SK-N-SH treated with all-trans-retinoic acid at 6 μM for 48 hours (cell line): ENCODE data around the gene CHPF2.

Experiments used
- ATAC-seq: fragments of 200-7000 bp; cut with Tn5 transposase; 3 replicates; pipeline ENCODE4 v1.9.1; 2020; ENCODE audit warnings: mild to moderate bottlenecking, moderate library complexity
- ARNTL ChIP-seq: fragments of 450-650 bp; formaldehyde crosslinking; IDR thresholded peaks from 2 replicates; pipeline ENCODE4 v1.5.0; 2020; ENCODE audit warnings: low read depth, mild to moderate bottlenecking, moderate library complexity, borderline replicate concordance
- BACH2 ChIP-seq: fragments of 250-450 bp; sonication (Bioruptor Pico); IDR thresholded peaks from 2 replicates; pipeline ENCODE4 v1.9.0; 2021; ENCODE audit warnings: mild to moderate bottlenecking, borderline replicate concordance
- CSDC2 ChIP-seq: fragments of 250-450 bp; sonication (Bioruptor Pico); IDR thresholded peaks from 2 replicates; pipeline ENCODE4 v1.5.0; 2020; ENCODE audit warnings: mild to moderate bottlenecking, moderate library complexity
- ESRRG ChIP-seq: fragments of 250-450 bp; sonication (Bioruptor Pico); IDR thresholded peaks from 2 replicates; pipeline ENCODE4 v1.6.1; 2021; ENCODE audit warnings: mild to moderate bottlenecking
- GLIS3 ChIP-seq: fragments of 250-450 bp; sonication (Bioruptor Pico); IDR thresholded peaks from 2 replicates; pipeline ENCODE4 v1.5.0; 2020; ENCODE audit warnings: mild to moderate bottlenecking, moderate library complexity
- ISL1 ChIP-seq: fragments of 250-450 bp; sonication (Bioruptor Pico); IDR thresholded peaks from 2 replicates; pipeline ENCODE4 v2.1.2; 2022; ENCODE audit warnings: mild to moderate bottlenecking, moderate library complexity
- PPARA ChIP-seq: fragments of 250-450 bp; sonication (Bioruptor Pico); IDR thresholded peaks from 2 replicates; pipeline ENCODE4 v1.5.0; 2020; ENCODE audit warnings: mild to moderate bottlenecking, borderline replicate concordance
- RARB ChIP-seq: fragments of 250-450 bp; sonication (Bioruptor Pico); IDR thresholded peaks from 2 replicates; pipeline ENCODE4 v1.8.0; 2021; ENCODE audit warnings: mild to moderate bottlenecking, moderate library complexity
- SNAI2 ChIP-seq: fragments of 250-450 bp; sonication (Bioruptor Pico); IDR thresholded peaks from 2 replicates; pipeline ENCODE4 v1.5.0; 2020; ENCODE audit warnings: mild to moderate bottlenecking, moderate library complexity
- TCF4 ChIP-seq: fragments of 250-450 bp; sonication (Bioruptor Pico); IDR thresholded peaks from 2 replicates; pipeline ENCODE4 v1.8.0; 2021; ENCODE audit warnings: mild to moderate bottlenecking, moderate library complexity, borderline replicate concordance
- TSHZ2 ChIP-seq: fragments of 250-450 bp; sonication (Bioruptor Pico); IDR thresholded peaks from 2 replicates; pipeline ENCODE4 v1.5.0; 2020; ENCODE audit warnings: mild to moderate bottlenecking, moderate library complexity
- ZC3H10 ChIP-seq: fragments of 250-450 bp; sonication (Bioruptor Pico); IDR thresholded peaks from 2 replicates; pipeline ENCODE4 v1.5.1; 2021; ENCODE audit warnings: mild to moderate bottlenecking, moderate library complexity
- ZFP3 ChIP-seq: fragments of 250-450 bp; sonication (Bioruptor Pico); IDR thresholded peaks from 2 replicates; pipeline ENCODE4 v1.5.0; 2020; ENCODE audit warnings: mild to moderate bottlenecking, moderate library complexity
- ZFP30 ChIP-seq: fragments of 450-650 bp; formaldehyde crosslinking; IDR thresholded peaks from 2 replicates; pipeline ENCODE4 v1.5.0; 2022; ENCODE audit warnings: mild to moderate bottlenecking, moderate library complexity
- ZNF565 ChIP-seq: fragments of 450-650 bp; formaldehyde crosslinking; conservative IDR thresholded peaks from 2 replicates; pipeline ENCODE4 v1.5.0; 2020; ENCODE audit warnings: low read depth, mild to moderate bottlenecking, moderate library complexity
- ZNF70 ChIP-seq: fragments of 450-650 bp; formaldehyde crosslinking; IDR thresholded peaks from 2 replicates; pipeline ENCODE4 v1.5.0; 2020; ENCODE audit warnings: mild to moderate bottlenecking, moderate library complexity
- ZNF8 ChIP-seq: fragments of 450-650 bp; formaldehyde crosslinking; IDR thresholded peaks from 2 replicates; pipeline ENCODE4 v1.5.0; 2020; ENCODE audit warnings: mild to moderate bottlenecking, moderate library complexity
- TF ChIP-seq, protein P1 (sequence below): fragments of 250-450 bp; sonication (Bioruptor Pico); IDR thresholded peaks from 2 replicates; pipeline ENCODE4 v1.5.1; 2021; ENCODE audit warnings: mild to moderate bottlenecking, moderate library complexity
- TF ChIP-seq, protein P2 (sequence below): fragments of 250-450 bp; sonication (Bioruptor Pico); IDR thresholded peaks from 2 replicates; pipeline ENCODE4 v1.8.0; 2021; ENCODE audit warnings: low read depth, mild to moderate bottlenecking, moderate library complexity, borderline replicate concordance
- TF ChIP-seq, protein P3 (sequence below): fragments of 250-450 bp; sonication (Bioruptor Pico); IDR thresholded peaks from 2 replicates; pipeline ENCODE4 v1.8.0; 2020; ENCODE audit warnings: mild to moderate bottlenecking, moderate library complexity, borderline replicate concordance

The CHPF2 gene

DNA sequence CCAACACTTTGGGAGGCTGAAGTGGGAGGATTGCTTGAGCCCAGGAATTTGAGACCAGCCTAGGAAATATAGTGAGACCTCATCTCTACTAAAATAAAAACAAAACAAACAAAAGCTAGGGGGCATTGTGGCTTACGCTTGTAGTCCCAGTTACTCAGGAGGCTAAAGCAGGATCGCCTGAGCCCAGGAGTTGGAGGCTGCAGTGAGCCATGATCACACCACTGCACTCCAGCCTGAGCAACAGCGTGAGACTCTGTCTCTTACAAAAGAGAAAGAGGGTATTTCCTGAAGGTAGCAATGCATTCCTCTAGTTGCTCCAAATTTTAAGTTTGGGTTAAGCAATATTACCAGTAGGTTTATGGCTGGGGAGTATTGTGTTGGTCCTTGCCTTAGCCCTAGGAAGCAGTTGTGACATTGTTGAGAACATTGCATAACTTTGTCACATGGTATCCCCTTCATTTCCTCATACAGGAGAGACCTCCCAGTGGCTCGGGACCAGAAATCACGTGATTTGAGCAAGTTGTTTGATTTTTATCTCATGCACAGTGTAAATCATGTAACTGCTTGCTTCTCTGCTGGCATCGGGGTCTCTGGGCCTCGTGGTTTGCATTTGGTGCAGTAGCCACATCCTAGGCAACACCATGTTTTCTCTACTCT is 39.5 kb downstream of the CHPF2 start:
- TF ChIP-seq ZNF565 (no peak), ZNF70 (no peak), ARNTL (CRISPR knock-in tag) (no peak), GLIS3 (no peak)
- ATAC-seq = no peak

DNA sequence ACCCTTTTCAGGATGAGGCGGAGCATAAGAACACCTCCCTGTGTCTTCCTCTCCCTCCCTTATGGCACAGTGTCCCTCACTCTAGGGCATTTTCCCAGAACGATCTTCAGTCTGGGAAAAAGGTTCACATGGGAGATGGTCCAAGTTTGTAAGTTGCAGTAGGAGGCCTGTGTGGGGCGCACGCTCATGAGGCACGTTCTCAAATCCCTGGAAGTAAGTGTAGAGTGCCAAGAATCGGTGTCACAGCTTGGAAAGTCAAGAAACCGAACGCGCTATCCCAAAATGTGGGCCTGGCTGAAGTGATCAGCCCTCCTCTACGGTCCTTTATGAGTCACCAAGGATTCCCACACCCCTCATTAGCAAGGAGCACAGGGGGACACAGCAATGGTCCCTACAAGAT is 40.1 kb downstream of the CHPF2 start:
- ATAC-seq = no peak
- TF ChIP-seq, protein P1, sequence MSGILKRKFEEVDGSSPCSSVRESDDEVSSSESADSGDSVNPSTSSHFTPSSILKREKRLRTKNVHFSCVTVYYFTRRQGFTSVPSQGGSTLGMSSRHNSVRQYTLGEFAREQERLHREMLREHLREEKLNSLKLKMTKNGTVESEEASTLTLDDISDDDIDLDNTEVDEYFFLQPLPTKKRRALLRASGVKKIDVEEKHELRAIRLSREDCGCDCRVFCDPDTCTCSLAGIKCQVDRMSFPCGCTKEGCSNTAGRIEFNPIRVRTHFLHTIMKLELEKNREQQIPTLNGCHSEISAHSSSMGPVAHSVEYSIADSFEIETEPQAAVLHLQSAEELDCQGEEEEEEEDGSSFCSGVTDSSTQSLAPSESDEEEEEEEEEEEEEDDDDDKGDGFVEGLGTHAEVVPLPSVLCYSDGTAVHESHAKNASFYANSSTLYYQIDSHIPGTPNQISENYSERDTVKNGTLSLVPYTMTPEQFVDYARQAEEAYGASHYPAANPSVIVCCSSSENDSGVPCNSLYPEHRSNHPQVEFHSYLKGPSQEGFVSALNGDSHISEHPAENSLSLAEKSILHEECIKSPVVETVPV (CRISPR knock-in tag) = no peak
- TF ChIP-seq CSDC2 (CRISPR knock-in tag) (no peak), ZNF70 (no peak), ZNF565 (no peak), BACH2 (CRISPR knock-in tag) (no peak), ZC3H10 (CRISPR knock-in tag) (no peak), TCF4 (CRISPR knock-in tag) (no peak), ISL1 (no peak), ARNTL (CRISPR knock-in tag) (no peak), PPARA (no peak), TSHZ2 (CRISPR knock-in tag) (no peak)
- TF ChIP-seq, protein P2, sequence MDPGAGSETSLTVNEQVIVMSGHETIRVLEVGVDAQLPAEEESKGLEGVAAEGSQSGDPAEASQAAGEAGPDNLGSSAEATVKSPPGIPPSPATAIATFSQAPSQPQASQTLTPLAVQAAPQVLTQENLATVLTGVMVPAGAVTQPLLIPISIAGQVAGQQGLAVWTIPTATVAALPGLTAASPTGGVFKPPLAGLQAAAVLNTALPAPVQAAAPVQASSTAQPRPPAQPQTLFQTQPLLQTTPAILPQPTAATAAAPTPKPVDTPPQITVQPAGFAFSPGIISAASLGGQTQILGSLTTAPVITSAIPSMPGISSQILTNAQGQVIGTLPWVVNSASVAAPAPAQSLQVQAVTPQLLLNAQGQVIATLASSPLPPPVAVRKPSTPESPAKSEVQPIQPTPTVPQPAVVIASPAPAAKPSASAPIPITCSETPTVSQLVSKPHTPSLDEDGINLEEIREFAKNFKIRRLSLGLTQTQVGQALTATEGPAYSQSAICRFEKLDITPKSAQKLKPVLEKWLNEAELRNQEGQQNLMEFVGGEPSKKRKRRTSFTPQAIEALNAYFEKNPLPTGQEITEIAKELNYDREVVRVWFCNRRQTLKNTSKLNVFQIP (CRISPR knock-in tag) = no peak

DNA sequence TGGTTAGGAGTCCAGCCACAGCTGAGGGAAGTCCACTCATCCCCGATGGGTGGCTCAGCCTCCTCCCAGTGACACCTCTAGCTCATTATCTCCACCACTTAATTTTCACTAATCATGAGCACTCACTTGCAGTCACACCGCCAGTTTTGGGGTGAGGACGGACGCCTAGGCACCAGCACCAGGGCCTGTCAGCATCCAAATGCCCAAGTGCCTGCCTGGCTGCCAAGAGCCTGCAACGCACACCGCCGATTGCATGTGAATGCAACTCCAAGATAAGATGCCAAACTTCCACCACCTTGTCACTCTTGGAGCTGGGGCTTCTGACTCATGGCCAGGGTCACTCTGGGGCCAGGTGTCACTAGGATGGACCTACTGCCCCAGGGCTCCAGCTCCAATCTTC is 40.6 kb downstream of the CHPF2 start:
- ATAC-seq = no peak
- TF ChIP-seq ZNF70 = no peak
- no peak for TF ChIP-seq ZFP3 (CRISPR knock-in tag)
- no peak for TF ChIP-seq SNAI2 (CRISPR knock-in tag)
- TF ChIP-seq ZFP30 (CRISPR knock-in tag) = no peak
- TF ChIP-seq, all 23 proteins: peak for 0

GRCh38 chr7:151273651-151274390 is 41.5 kb downstream of the CHPF2 start:
- TF ChIP-seq RARB (CRISPR knock-in tag) (no peak), ZNF8 (CRISPR knock-in tag) (no peak), ZFP3 (CRISPR knock-in tag) (no peak), TCF4 (CRISPR knock-in tag) (no peak), ESRRG (CRISPR knock-in tag) (no peak), PPARA (no peak), ZFP30 (CRISPR knock-in tag) (no peak), ISL1 (no peak), BACH2 (CRISPR knock-in tag) (no peak)
- TF ChIP-seq, protein P1 (CRISPR knock-in tag) = no peak
- TF ChIP-seq, protein P3, sequence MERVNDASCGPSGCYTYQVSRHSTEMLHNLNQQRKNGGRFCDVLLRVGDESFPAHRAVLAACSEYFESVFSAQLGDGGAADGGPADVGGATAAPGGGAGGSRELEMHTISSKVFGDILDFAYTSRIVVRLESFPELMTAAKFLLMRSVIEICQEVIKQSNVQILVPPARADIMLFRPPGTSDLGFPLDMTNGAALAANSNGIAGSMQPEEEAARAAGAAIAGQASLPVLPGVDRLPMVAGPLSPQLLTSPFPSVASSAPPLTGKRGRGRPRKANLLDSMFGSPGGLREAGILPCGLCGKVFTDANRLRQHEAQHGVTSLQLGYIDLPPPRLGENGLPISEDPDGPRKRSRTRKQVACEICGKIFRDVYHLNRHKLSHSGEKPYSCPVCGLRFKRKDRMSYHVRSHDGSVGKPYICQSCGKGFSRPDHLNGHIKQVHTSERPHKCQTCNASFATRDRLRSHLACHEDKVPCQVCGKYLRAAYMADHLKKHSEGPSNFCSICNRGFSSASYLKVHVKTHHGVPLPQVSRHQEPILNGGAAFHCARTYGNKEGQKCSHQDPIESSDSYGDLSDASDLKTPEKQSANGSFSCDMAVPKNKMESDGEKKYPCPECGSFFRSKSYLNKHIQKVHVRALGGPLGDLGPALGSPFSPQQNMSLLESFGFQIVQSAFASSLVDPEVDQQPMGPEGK (CRISPR knock-in tag) = no peak
- no peak for ATAC-seq
